ENCODE data around the gene ACOXL.
"Not testable (repeated sequence)": the region's sequence is repeated elsewhere in the genome, so short reads cannot be mapped to it uniquely, and the experiment has no call there.

ACOXL gene

DNA sequence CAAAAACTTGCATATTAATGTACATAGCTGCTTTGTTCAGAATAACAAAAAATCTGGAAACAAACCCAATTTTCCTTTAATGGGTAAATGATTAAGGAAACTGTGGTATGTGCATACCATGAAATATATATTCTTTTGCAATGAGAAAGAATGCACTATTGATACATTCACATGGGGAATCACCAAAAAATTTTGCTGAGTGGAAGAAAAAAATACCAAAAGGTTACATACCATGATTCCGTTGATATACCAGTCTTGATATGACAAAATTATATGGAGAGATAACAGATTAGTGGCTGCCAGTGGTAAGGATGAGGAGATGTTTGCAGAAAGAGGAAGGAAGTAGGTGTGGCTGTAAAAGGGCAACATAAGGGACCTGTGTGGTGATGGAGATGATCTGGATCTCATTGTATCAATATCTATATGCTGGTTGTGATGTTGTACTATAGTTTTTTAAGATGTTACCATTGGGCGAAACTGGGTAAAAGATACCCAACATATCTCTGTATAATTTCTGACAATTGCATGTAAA, 333.8 kb downstream of the ACOXL start:
- no peak for DNase-seq (ENCODE audit: low read depth)

DNA sequence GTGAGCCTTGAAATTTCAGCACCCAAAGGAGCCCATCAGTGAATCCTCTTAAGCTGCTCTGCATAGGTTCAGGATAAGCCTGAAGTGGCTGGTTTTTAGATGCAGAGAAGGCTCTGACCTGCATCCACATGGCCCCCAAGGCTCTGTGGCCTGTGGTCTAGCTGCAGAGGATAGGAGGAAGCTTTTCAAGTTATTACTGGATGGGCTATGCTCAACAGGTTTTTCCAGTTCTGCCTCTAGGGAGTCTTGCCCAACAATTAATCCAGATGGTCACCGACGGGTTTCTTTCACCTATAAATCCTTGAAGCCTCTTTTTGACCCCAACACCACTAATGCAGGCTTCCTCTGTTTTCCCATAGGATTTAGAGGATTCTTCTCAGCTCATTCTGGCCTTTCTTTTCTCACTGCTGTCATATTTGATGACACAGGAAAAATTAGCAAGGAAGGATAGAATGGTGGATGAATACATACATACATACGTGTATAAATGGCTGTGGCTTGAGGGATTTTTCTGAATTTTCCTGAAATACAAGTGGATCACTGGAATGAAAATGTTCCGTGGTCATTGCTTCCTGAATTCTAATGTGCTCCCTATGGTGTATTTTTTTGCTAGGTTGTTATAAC, 336.2 kb downstream of the ACOXL start:
- DNase-seq (ENCODE audit: low read depth): no peak

GRCh38 chr2:111069722-111070121, 337.3 kb downstream of the ACOXL start:
- DNase-seq (ENCODE audit: low read depth): no peak

- DNase-seq (ENCODE audit: low read depth): no peak
Observed at GRCh38 chr2:111071600-111072171, 339.3 kb downstream of the ACOXL start.

DNA sequence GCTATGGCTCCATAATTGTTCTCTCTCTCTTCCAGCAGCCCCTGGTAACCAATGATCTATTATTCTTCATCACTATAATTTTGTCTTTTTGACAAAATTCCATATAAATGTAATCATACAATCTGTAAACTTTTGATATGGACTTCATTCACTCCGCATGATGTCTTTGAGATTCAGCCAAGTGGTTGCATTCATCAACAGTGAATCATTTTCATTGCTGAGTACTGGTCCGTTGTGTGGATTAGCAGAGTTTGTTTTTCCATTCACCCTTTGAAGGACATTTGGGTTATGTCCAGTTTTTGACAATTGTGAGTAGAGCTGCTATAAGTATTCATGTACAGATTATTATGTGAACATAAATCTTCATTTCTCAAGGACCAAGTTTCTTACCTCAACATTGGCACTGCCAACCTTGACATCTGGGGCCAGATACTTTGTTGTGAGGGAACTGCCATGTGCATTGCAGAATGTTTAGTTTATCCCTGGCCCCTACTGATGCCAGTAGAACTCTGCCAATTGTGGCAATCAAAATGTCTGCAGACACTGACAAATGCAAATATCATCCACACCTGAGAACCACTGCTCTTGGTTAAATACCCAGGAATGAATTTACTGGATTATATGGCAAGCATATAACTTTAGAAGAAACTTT, 340.0 kb downstream of the ACOXL start:
- DNase-seq (ENCODE audit: low read depth): no peak

DNA sequence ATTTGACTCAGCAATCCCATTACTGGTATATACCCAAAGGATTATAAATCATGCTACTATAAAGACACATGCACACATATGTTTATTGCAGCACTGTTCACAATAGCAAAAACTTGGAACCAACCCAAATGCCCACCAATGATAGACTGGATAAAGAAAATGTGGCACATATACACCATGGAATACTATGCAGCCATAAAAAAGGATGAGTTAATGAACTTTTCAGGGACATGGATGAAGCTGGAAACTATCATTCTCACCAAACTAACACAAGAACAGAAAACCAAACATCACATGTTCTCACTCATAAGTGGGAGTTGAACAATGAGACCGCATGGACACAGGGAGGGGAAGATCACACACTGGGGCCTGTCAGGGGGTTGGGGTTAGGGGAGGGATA, 350.3 kb downstream of the ACOXL start:
- DNase-seq (ENCODE audit: low read depth): not testable (repeated sequence)

GRCh38 chr2:111091811-111092211, 359.4 kb downstream of the ACOXL start:
- DNase-seq (ENCODE audit: low read depth): no peak

- no peak for DNase-seq (ENCODE audit: low read depth)
Observed at GRCh38 chr2:111094691-111095090, 362.3 kb downstream of the ACOXL start.

- no peak for DNase-seq (ENCODE audit: low read depth)
Observed at GRCh38 chr2:111095434-111095833, 363.1 kb downstream of the ACOXL start.

DNA sequence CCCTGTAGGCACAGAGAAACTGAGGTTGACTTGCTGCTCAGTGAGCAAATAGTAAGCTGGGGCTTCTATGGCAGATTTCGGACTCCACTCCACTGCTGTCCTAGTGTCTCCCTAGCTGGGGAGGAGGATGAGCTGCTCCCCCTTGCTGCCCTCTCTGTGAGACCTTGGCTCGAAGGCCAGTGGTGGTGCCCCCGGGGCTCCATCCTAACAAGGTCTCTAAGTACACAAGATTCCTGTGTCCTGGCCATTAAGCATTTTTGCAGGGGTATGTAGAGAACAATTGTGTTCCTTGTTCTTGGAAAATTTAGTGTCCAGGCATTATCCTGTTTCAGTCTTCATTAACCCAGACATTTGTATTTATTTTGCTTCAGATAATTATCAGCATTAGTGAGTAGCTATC, 367.0 kb downstream of the ACOXL start:
- DNase-seq (ENCODE audit: low read depth): no peak

DNA sequence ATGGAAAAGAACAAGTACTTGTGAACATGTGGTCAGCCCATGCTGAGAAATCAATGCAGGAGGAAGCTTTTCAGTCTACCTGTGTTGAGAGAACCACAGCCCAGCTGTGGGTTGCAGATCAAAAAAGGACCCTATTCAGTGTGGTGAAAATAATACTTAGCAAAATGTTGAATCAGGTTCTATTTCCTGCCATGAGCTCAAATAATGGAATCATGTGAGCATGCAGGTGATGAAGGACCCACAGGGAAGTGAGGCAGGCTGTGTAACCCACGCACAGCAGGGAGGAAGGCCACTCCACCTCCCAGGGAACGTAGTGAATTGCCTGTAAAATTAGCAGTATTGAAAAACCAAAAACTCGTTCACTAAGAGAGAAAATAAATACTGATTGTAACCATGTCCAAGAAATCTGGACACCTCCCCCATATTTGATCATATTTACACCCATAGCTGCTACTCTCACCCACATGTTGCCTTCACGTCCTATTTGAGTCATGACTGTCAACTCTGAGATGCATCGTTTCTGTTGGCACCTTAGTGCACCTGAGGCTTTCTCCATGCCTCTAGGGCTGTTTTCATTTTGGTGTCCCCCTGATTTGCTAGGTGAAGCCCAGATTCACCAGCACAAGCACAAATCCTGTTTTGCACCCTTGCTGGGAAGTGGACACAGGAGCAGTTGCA, 367.9 kb downstream of the ACOXL start:
- DNase-seq (ENCODE audit: low read depth): no peak

GRCh38 chr2:111100765-111101162, 368.4 kb downstream of the ACOXL start:
- DNase-seq (ENCODE audit: low read depth): no peak

DNA sequence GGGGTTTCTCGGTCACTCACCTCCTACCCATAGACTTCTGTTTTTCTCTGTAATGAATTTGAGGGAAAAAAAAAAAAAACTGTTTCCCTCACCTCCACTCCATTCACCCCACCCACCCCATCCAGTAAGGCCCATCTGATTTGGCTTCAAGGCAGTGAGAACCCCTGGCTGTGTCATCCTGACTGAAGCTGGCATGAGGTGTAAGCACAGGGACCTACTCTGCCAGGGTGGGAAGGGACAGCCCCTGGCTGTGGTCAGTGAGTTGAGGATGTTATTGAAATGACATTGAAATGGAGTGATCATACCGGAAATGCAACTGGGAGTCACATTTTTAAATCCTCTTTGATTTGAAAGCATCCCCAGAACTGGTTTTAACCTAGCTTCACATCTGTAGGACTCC, 369.2 kb downstream of the ACOXL start:
- DNase-seq (ENCODE audit: low read depth): no peak

GRCh38 chr2:111102216-111102615, 369.8 kb downstream of the ACOXL start:
- no peak for DNase-seq (ENCODE audit: low read depth)

DNA sequence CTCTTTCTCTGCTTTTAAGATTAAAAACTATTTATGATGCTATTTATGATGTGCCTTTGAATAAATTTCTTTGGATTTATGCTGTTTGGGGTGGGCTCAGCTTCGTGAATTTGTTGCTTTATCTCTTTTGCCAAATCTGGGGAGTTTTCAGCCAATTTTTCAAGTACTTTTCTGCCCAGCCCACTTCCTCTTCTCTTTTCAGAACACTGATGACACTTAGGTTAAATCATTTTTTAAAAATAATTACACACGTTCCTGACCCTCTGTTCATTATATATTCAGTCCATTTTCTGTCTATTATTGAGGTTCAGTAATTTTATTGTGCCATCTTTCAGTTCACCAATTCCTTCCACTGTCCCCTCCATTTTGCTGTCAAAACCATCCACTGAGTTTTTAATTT, 373.6 kb downstream of the ACOXL start:
- no peak for DNase-seq (ENCODE audit: low read depth)

DNA sequence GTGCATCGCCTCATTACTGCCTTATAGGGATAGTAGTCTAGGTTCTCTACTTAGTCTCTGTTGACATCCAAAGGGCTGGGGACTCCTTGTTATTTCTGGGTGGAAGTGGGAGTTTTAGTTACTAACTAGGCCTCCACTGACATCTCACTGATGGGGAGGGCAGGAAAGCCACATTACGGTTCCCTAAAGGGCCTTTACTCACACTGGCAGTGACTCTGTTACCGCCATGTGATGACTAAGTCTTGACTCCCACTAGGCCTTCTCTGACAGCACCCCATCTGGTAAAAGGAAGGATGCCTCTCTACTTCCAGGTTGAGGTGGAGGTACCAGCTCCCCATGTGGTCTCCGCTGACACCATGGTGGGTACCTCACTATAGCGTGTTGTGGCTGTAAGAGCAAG, 374.3 kb downstream of the ACOXL start:
- no peak for DNase-seq (ENCODE audit: low read depth)

DNA sequence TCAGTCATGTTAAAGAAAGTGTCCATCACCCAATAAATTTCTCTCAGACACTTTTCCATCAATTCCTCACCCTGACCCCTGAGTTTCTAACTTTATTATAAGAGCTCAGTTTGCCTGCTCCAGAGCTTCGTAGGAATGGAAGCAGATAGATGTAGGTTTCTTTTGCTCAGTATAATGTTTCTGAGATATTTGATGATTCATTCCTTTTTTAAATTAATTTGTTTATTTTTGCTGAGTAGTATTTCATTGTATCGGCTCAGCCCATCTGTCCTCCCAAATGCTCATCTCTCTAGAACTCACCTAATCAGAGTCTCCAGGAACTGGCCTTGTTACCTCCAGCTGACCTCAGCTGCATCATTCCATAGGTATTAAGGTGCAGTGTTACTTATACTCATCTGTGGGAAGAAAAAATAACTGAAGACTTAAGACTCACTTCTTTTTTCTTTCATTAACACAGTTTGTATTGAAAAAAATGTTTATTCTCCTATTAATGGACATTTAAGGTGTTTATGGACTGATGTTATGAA, 376.4 kb downstream of the ACOXL start:
- no peak for DNase-seq (ENCODE audit: low read depth)

DNA sequence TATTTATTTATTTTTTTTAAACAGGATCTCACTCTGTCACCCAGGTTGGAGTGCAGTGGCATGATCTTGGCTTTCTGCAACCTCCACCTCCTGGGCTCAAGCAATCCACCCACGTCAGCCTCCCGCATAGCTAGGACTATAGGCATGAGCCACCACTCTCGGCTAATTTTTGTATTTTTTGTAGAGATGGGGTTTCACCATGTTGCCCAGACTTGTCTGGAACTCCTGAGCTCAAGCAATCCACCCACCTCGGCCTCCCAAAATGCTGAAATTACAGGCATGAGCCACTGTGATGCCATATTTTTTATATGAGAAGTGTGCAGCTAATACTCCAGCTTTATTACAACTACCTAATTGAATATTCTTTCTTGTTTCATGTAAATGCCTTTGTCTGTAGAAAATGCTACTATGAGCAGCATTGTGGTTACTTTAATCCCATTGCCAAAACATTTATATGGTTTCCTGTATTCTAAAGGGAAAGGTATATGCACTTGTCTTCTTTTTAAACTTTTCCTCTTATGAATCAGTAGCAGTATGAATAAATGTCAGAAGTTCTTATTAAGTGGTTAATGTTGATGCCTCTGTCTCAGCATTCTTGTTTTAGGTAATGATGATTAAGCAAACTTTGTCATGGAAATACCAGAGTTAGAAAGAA, 378.9 kb downstream of the ACOXL start:
- DNase-seq (ENCODE audit: low read depth): no peak

GRCh38 chr2:111113838-111114237, 381.5 kb downstream of the ACOXL start:
- no peak for DNase-seq (ENCODE audit: low read depth)

DNA sequence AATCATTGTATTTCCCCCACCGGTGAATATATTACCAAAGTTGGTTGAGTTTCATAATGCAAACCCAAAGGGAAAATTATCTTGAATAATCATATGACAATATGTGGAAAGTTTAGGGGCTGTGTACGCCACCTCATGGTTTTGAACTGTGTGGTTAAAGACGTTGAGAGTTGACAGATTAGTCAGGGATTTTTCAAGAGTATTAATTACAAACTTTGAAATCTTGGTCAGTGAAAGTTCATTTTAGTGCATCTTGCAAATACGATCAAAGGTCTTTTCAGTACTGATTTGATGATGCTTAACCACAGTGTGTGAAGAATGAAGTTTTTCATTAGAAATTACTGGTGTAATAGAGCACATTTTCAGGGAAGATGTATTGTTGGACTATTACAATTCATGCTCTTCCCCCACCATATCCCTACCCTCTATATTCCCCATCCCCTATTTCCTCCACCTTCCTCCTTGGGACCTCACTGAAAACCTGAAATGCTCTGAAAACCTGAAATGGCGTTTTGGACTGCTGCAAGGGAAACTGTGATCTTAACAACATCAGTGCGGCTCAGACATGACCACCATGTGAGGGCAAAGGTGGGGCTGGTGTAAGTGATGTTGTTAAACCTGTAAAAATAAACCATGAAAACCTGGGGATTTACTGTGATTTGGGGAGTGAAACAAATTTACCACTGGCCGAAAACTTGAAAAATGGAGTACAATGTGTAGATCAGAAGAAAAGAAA, 383.8 kb downstream of the ACOXL start:
- no peak for DNase-seq (ENCODE audit: low read depth)

DNA sequence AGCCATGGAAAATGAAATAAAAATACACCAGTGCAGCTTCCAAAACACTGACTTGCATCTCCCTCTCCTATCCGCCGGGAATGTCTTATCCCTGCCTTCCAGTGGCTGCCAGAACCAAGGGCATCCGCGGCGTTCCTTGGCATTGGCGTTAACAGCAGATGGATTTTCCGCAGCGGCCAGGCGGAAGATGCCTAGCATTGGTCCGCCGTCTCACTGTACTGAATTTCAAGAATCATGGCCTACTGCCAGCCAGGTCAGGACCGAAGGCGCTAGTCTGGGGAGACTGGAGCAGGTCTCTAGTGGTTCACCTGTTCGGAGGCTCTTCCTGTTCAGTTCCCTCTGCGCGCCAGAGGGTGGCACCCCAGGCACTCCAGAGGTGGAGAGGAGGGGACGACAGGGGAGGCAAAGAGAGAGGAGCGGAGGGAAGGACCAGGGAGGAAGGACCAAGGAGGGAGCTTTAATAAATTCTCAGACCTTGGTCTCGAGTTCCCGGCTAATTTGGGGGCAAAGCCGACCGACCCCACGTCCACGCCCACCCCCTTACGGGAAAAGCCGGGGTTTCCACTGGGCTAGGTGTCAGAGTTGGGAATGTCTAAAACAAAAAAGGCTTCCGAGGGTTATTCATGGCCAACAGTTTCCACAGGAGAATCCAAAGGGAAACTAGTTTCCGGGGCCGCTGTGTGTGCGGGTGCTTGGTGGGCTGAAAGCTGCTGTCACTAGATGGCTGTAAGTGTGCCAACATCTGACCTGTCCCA, 384.6 kb downstream of the ACOXL start:
- DNase-seq (ENCODE audit: low read depth): peak; percentile 38

Data from stimulated activated CD8-positive, alpha-beta memory T cell treated with anti-CD3 and anti-CD28 coated beads, Interleukin-15, amount 100 ng/mL, for 1 hour (primary cell).